GM23248 (cell line): ENCODE measurements around the gene MSMO1. TPM values are rescaled to one million over a fixed set of nuclear protein-coding genes. Genes with fewer than 3 reads are reported as not detected.

Experiments used
- DNase-seq: peaks from one replicate; pipeline ENCODE4 v3.0.0-alpha.2; 2015
- H2AFZ ChIP-seq: fragments of 200-600 bp; sonication (generic); 2 replicates; pipeline ENCODE4 v1.6.1; 2016; ENCODE audit warnings: antibody characterized with exemption
- H3F3A ChIP-seq: fragments of 200-600 bp; sonication (generic); 2 replicates; pipeline ENCODE4 v1.6.1; 2016; ENCODE audit warnings: mild to moderate bottlenecking, antibody characterized with exemption, mixed run types; ENCODE audit not compliant: insufficient read depth
- H3K27ac ChIP-seq: fragments of 200-600 bp; sonication (generic); 2 replicates; pipeline ENCODE4 v1.5.1; 2016; ENCODE audit warnings: mild to moderate bottlenecking
- H3K27me3 ChIP-seq: fragments of 200-600 bp; sonication (generic); replicated peaks from 2 replicates; pipeline ENCODE4 v1.6.1; 2016; ENCODE audit warnings: mild to moderate bottlenecking; ENCODE audit not compliant: insufficient read depth
- H3K36me3 ChIP-seq: fragments of 200-600 bp; sonication (generic); 2 replicates; pipeline ENCODE4 v1.6.1; 2016; ENCODE audit warnings: low read depth, mild to moderate bottlenecking
- H3K4me1 ChIP-seq: fragments of 200-600 bp; sonication (generic); 2 replicates; pipeline ENCODE4 v1.6.1; 2016; ENCODE audit warnings: mild to moderate bottlenecking; ENCODE audit not compliant: insufficient read depth
- H3K4me2 ChIP-seq: fragments of 200-600 bp; sonication (generic); one replicate; pipeline ENCODE4 v1.6.1; 2016; ENCODE audit warnings: mild to moderate bottlenecking; ENCODE audit not compliant: unreplicated experiment
- H3K4me3 ChIP-seq: fragments of 200-600 bp; sonication (generic); 2 replicates; pipeline ENCODE4 v1.5.1; 2016; ENCODE audit warnings: mild to moderate bottlenecking
- H3K79me2 ChIP-seq: fragments of 200-600 bp; sonication (generic); 2 replicates; pipeline ENCODE4 v1.6.1; 2016; ENCODE audit warnings: mild to moderate bottlenecking; ENCODE audit not compliant: insufficient read depth
- H3K9ac ChIP-seq: fragments of 200-600 bp; sonication (generic); 2 replicates; pipeline ENCODE4 v1.6.1; 2016; ENCODE audit warnings: mild to moderate bottlenecking
- H3K9me2 ChIP-seq: fragments of 200-600 bp; sonication (generic); 2 replicates; pipeline ENCODE4 v1.6.1; 2016; ENCODE audit warnings: mixed run types, mild to moderate bottlenecking, moderate library complexity; ENCODE audit not compliant: insufficient read depth
- H3K9me3 ChIP-seq: fragments of 200-600 bp; sonication (generic); one replicate; pipeline ENCODE4 v1.6.1; 2017; ENCODE audit warnings: low read depth
- H4K20me1 ChIP-seq: fragments of 200-600 bp; sonication (generic); 2 replicates; pipeline ENCODE4 v1.6.0; 2016; ENCODE audit not compliant: insufficient read depth
- EZH2 ChIP-seq: fragments of 200-600 bp; sonication (generic); IDR thresholded peaks from 2 replicates; pipeline ENCODE4 v1.6.1; 2018; ENCODE audit warnings: antibody characterized with exemption, mild to moderate bottlenecking; ENCODE audit not compliant: insufficient read depth, poor library complexity, severe bottlenecking
- EZH2phosphoT487 ChIP-seq: fragments of 200-600 bp; sonication (generic); IDR thresholded peaks from 2 replicates; pipeline ENCODE4 v1.6.1; 2018; ENCODE audit warnings: antibody characterized with exemption, moderate library complexity, mild to moderate bottlenecking, low read depth; ENCODE audit not compliant: insufficient read depth
- WGBS, 2 experiments: methylation state at CpG; one replicate each; pipeline ENCODE4 v1.1.6; 2015 to 2017; ENCODE audit warnings: low lambda C conversion rate in 2 of 2, low coverage in 1 of 2; ENCODE audit errors: missing lambda C conversion rate in 2 of 2; 5-methylcytosine and 5-hydroxymethylcytosine counted together
- in situ Hi-C: fragments of 300-500 bp; cut with MboI; formaldehyde crosslinking; loops from 2 replicates; pipeline ENCODE4 v1.15.0; 2020
- microRNA counts: library from miRNA; unstranded; fragments of <30 nt; microRNA quantifications from one replicate; lab custom pipeline; 2016
- microRNA-seq: library from miRNA; unstranded; fragments of <30 nt; microRNA quantifications from one replicate; pipeline ENCODE4, GENCODE V29; 2016; ENCODE audit warnings: borderline number of aligned reads
- polyA plus RNA-seq: library from polyadenylated mRNA; unstranded; fragments of >200 nt; fragmentation: Nextera tagmentation; extraction: Ambion mirVana; gene quantifications from 2 replicates; pipeline ENCODE4 v1.2.1, GENCODE V29; 2016
- small RNA-seq: library from RNA; depleted of rRNA; stranded (forward); fragments of <200 nt; gene quantifications from one replicate; pipeline ENCODE3, GENCODE V24; 2014; ENCODE audit warnings: low read depth, low replicate concordance
- total RNA-seq: library from RNA; depleted of rRNA; stranded (reverse); fragments of >200 nt; shearing (Covaris generic); gene quantifications from 2 replicates; pipeline ENCODE4 v1.2.3, GENCODE V29; 2014; rRNA removed

The MSMO1 gene
- total and polyA plus RNA-seq, 2 experiments from 2014 or later, result 72.2 to 72.7 TPM

GRCh38 chr4:165384186-165384585 lies 56.7 kb downstream of the MSMO1 start:
- TF ChIP-seq EZH2 (no peak), EZH2phosphoT487 (no peak)
- 97 to 99% methylated on average over 3 of the region's 3 CpGs for WGBS, 2 experiments

DNA sequence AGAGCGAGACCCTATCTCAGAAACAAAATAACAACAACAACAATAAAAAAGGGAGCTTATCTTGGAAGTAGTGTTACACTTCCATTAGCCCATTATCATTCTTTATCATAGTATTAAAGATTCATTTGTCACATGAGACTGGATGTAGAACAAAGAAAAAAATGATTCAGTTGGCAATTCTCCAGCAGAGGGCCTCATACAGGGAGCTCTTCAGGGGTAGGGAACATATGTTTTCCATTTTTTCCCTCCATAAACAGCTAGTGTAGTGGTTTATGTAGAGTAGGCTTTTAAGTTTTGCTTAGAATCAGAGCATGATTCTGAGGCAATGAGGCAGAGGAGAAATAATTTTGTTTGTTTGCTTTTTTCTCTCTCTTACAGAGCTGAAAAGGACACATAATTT lies 57.1 kb downstream of the MSMO1 start:
- WGBS, 2 experiments, result 95 to 96% methylated on average over 1 of the region's 1 CpG

More at GRCh38 chr4:165384186-165384585, 56.7 kb downstream of the MSMO1 start:
- Histone ChIP-seq H4K20me1 (no peaks in the 10 kb centered on the region), H3K36me3 (no peaks in the 10 kb centered on the region), H3K79me2 (no peaks in the 10 kb centered on the region), H3K4me2 (no peak overlapping the region), H3K27me3 (no peaks in the 10 kb centered on the region), H3F3A (no peaks in the 10 kb centered on the region; the same call in 1 of the 2 replicates), H3K9me3 (no peaks in the 10 kb centered on the region), H3K9me2 (no peaks in the 10 kb centered on the region), H3K4me3 (no peak overlapping the region), H2AFZ (no peak overlapping the region), H3K4me1 (0 out of 2 replicates have a peak, but pooled peaks cover 5% of the 10 kb centered on the region), H3K27ac (no peak overlapping the region), H3K9ac (no peak overlapping the region)
- no peak for DNase-seq
- in situ Hi-C loops, result no loop called here

DNA sequence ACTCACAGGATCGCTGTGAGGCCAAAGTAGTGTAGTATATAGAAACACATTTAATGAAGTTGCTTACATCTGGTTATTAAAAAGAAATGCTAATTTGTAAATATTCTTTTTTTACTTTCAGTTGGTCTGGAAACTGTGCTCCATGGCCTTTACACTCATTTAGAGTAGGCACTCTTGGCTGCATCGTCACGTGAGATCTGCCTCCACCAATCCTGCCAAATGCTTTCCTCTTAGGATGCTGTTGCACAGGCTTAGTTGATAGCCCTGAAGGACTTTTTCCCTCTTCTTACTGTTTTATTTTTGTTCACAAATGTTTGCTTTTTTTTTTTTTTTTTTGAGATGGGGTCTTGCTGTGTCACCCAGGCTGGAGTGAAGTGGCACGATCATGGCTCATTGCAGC lies 57.7 kb downstream of the MSMO1 start:
- no peaks in the 10 kb centered on the region; the same call in 1 of the 2 replicates for H3F3A ChIP-seq
- H4K20me1 ChIP-seq, result no peaks in the 10 kb centered on the region
- no peak overlapping the region for H2AFZ ChIP-seq
- H3K36me3 ChIP-seq, result no peaks in the 10 kb centered on the region
- in situ Hi-C loops, result no loop called here
- no peak overlapping the region for H3K4me2 ChIP-seq
- no peak overlapping the region for H3K4me3 ChIP-seq
- H3K4me1 ChIP-seq, result 0 out of 2 replicates have a peak, but pooled peaks cover 5% of the 10 kb centered on the region
- no peak for DNase-seq
- H3K27me3 ChIP-seq, result no peaks in the 10 kb centered on the region
- no peaks in the 10 kb centered on the region for H3K9me3 ChIP-seq
- WGBS, 2 experiments, result 88 to 90% methylated on average over 4 of the region's 4 CpGs
- no peaks in the 10 kb centered on the region for H3K79me2 ChIP-seq
- H3K9me2 ChIP-seq, result no peaks in the 10 kb centered on the region
- no peak overlapping the region for H3K9ac ChIP-seq
- H3K27ac ChIP-seq, result no peak overlapping the region
- TF ChIP-seq EZH2phosphoT487 (no peak), EZH2 (no peak)

More for the DNA sequence above, 57.1 kb downstream of the MSMO1 start:
- H3K9me3 ChIP-seq, result no peaks in the 10 kb centered on the region
- no peak overlapping the region for H3K27ac ChIP-seq
- no peak overlapping the region for H3K4me3 ChIP-seq
- no peaks in the 10 kb centered on the region for H4K20me1 ChIP-seq
- in situ Hi-C loops, result no loop called here
- H3K36me3 ChIP-seq, result no peaks in the 10 kb centered on the region
- H3K4me2 ChIP-seq, result no peak overlapping the region
- H3F3A ChIP-seq, result no peaks in the 10 kb centered on the region; the same call in 1 of the 2 replicates
- H3K4me1 ChIP-seq, result 0 out of 2 replicates have a peak, but pooled peaks cover 5% of the 10 kb centered on the region
- H3K27me3 ChIP-seq, result no peaks in the 10 kb centered on the region
- no peak overlapping the region for H2AFZ ChIP-seq
- TF ChIP-seq EZH2phosphoT487 (no peak), EZH2 (no peak)
- no peaks in the 10 kb centered on the region for H3K79me2 ChIP-seq
- DNase-seq, result peak; percentile 37
- no peaks in the 10 kb centered on the region for H3K9me2 ChIP-seq
- H3K9ac ChIP-seq, result no peak overlapping the region

DNA sequence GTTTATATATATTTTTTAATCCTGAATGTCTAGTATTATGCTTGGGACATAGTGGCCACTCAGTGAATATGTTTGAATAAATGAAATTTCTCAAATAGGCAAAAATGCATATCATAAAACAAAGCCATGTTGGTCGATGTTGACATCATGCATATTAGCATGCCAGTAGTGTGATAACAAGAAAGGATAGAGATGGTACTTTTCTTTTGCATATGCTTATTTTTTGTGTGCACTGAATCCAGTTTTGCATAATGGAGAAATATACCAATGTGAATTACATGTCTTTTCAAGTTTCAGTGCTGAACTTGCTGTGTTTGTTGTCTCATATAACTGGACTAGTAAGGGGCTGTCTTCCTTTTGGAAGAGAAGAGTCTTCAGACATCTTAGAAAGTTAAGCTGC lies 58.9 kb downstream of the MSMO1 start:
- H2AFZ ChIP-seq, result peak overlapping the region; percentile 37; the same call in 1 of the 2 replicates
- H3F3A ChIP-seq, result no peaks in the 10 kb centered on the region
- H3K4me3 ChIP-seq, result no peak overlapping the region

DNA sequence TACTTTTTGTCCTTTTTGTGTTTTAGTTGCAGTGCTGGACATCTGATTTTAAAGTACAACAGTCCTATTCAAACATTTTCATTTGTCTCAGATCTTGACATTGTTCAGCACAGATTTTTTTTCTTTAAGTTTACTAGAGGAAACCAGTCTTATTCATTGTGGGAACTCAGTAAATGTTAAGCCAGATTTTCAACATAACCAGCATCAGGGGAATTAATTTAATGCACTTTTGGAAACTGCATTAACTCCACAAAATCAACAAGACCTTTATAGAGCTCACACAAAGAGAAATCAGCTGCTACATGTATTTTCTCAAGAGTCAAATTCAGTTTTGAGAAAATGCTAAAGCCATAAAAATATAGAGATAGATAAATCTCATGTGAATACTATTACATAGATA lies 61.3 kb downstream of the MSMO1 start:
- H3K4me3 ChIP-seq, result no peak overlapping the region
- H3K4me1 ChIP-seq, result 0 out of 2 replicates have a peak, but pooled peaks cover 1% of the 10 kb centered on the region
- H3K9me3 ChIP-seq, result no peaks in the 10 kb centered on the region
- no peak for TF ChIP-seq EZH2
- no peak for TF ChIP-seq EZH2phosphoT487
- H3K27me3 ChIP-seq, result no peaks in the 10 kb centered on the region
- H4K20me1 ChIP-seq, result no peaks in the 10 kb centered on the region
- no peaks in the 10 kb centered on the region for H3K9me2 ChIP-seq
- DNase-seq, result no peak
- H3K36me3 ChIP-seq, result no peaks in the 10 kb centered on the region
- no peak overlapping the region for H2AFZ ChIP-seq
- H3K4me2 ChIP-seq, result no peak overlapping the region
- H3K79me2 ChIP-seq, result no peaks in the 10 kb centered on the region
- in situ Hi-C loops, result no loop called here
- H3K9ac ChIP-seq, result no peak overlapping the region
- H3K27ac ChIP-seq, result no peak overlapping the region
- H3F3A ChIP-seq, result peaks cover 3% of the 10 kb centered on the region; the same call in 1 of the 2 replicates

More for the DNA sequence above, 58.9 kb downstream of the MSMO1 start:
- H3K4me2 ChIP-seq, result no peak overlapping the region
- H3K36me3 ChIP-seq, result no peaks in the 10 kb centered on the region
- in situ Hi-C loops, result no loop called here
- WGBS, 2 experiments, result 96 to 98% methylated on average over 1 of the region's 1 CpG
- DNase-seq, result no peak
- no peaks in the 10 kb centered on the region for H3K9me3 ChIP-seq
- H3K27me3 ChIP-seq, result no peaks in the 10 kb centered on the region
- H4K20me1 ChIP-seq, result no peaks in the 10 kb centered on the region
- TF ChIP-seq EZH2, result no peak
- TF ChIP-seq EZH2phosphoT487, result no peak
- H3K27ac ChIP-seq, result no peak overlapping the region
- no peaks in the 10 kb centered on the region for H3K9me2 ChIP-seq
- no peak overlapping the region for H3K9ac ChIP-seq
- H3K4me1 ChIP-seq, result 0 out of 2 replicates have a peak, but pooled peaks cover 5% of the 10 kb centered on the region
- H3K79me2 ChIP-seq, result no peaks in the 10 kb centered on the region

MicroRNAs within 50 kb of the gene (microRNA counts, 767-probe panel; counts per million panel counts)
- 447 counts per million, percentile 86 among the panel's probes with 10 or more counts for microRNA hsa-miR-578 (lab: Ali Mortazavi, UCI)

Small RNA genes lying within 50 kb of the gene (microRNA-seq; reads per million reads assigned to microRNA genes)
- not detected for gene MIR578

Small RNA genes lying within 50 kb of the gene (small RNA-seq; reads per million reads assigned to genes)
- gene MIR578, result not detected

Other genes starting within 250 kb of the MSMO1 start
- gene TMEM192, start 214.8 kb upstream of the MSMO1 start, total RNA-seq, result 6.4 and 13.7 TPM in 2 replicates
- 7.6 and 7.8 TPM in 2 replicates for gene TMEM192, start 214.8 kb upstream of the MSMO1 start, polyA plus RNA-seq
- 14.8 and 20.2 TPM in 2 replicates for gene KLHL2, start 120.1 kb upstream of the MSMO1 start, total RNA-seq
- gene KLHL2, start 120.1 kb upstream of the MSMO1 start, polyA plus RNA-seq, result 10.9 and 11.0 TPM in 2 replicates
- 66.9 and 77.9 TPM in 2 replicates for gene CPE, start 51.3 kb downstream of the MSMO1 start, total RNA-seq
- 51.0 and 53.9 TPM in 2 replicates for gene CPE, start 51.3 kb downstream of the MSMO1 start, polyA plus RNA-seq